Effector memory CD4-positive, alpha-beta T cell (primary cell): Measurements from ENCODE around the gene ABCG5.

ENCODE experiments used
- DNase-seq, 3 donors: peaks; one replicate each; pipeline ENCODE4 v3.0.0-alpha.2; 2020
- H3K27ac ChIP-seq: 2 replicates; pipeline ENCODE4 v1.7.0; 2013; ENCODE audit warnings: mild to moderate bottlenecking, low read length, moderate library complexity; ENCODE audit not compliant: insufficient read depth, poor library complexity, severe bottlenecking
- H3K27me3 ChIP-seq: replicated peaks from 2 replicates; pipeline ENCODE4 v1.7.0; 2013; ENCODE audit warnings: mild to moderate bottlenecking, low read length; ENCODE audit not compliant: insufficient read depth, control insufficient read depth, poor library complexity, severe bottlenecking
- H3K36me3 ChIP-seq: 2 replicates; pipeline ENCODE4 v1.7.0; 2013; ENCODE audit warnings: mild to moderate bottlenecking, low read length, moderate library complexity; ENCODE audit not compliant: control insufficient read depth, insufficient read depth
- H3K4me1 ChIP-seq: 2 replicates; pipeline ENCODE4 v1.7.0; 2013; ENCODE audit warnings: low read length, mild to moderate bottlenecking; ENCODE audit not compliant: control insufficient read depth, insufficient read depth, poor library complexity, severe bottlenecking
- H3K4me3 ChIP-seq: 2 replicates; pipeline ENCODE4 v1.7.0; 2013; ENCODE audit warnings: low read length, low read depth, mild to moderate bottlenecking; ENCODE audit not compliant: insufficient read depth, poor library complexity, severe bottlenecking
- H3K9me3 ChIP-seq: 2 replicates; pipeline ENCODE4 v1.7.0; 2013; ENCODE audit warnings: mild to moderate bottlenecking, low read length, moderate library complexity; ENCODE audit not compliant: control insufficient read depth

Gene ABCG5

DNA sequence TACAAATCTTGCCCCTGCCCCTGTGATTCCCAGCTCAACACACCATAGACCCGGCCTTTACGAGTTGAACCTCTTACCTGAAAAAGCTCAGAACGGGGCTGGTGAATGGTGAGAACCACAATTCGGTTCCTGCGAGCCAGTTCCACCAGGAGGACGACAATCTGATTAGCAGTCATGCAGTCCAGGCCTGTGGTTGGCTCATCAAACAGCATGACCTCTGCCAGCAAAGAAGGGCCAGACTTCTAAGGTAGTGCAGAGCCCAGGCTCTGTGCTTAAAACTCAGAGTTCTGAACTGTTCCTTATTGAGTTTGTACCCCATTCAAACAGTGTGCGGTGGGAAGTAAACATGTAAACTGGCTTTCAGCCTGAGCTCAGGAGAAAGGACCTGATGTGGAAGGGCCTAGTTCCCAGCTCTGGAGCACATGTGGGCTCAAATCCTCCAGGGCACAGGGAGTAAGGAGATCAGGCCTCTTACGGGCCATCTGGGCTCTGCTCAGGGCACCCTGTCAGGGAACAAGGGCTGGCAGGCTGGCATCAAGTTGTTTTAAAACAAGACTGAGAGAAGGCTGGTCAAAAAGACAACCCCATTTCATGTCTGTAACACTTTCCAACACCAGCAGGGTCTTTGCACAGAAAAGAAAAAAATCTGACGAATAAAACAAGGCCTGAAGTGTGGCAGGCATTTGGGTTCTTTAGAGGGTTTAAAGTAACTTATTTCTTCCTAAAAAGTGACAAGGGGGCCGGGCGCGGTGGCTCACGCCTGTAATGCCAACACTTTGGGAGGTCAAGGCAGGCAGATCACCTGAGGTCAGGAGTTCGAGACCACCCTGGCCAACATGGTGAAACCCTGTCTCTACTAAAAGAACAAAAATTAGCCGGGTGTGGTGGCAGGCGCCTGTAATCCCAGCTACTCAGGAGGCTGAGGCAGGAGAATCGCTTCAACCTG is 12.1 kb downstream of the ABCG5 start:
- no peaks in the 10 kb centered on the region for H3K4me1 ChIP-seq
- no peak overlapping the region for H3K4me3 ChIP-seq
- no peaks in the 10 kb centered on the region for H3K27me3 ChIP-seq

GRCh38 chr2:43825841-43826240 is 12.8 kb downstream of the ABCG5 start:
- Histone ChIP-seq H3K9me3 (no peaks in the 10 kb centered on the region), H3K27me3 (no peaks in the 10 kb centered on the region), H3K36me3 (no peaks in the 10 kb centered on the region), H3K4me1 (no peaks in the 10 kb centered on the region), H3K27ac (no peak overlapping the region), H3K4me3 (no peak overlapping the region)
- no peak for DNase-seq

More for the DNA sequence above, 12.1 kb downstream of the ABCG5 start:
- Histone ChIP-seq H3K9me3 (no peaks in the 10 kb centered on the region), H3K36me3 (no peaks in the 10 kb centered on the region), H3K27ac (no peak overlapping the region)
- no peak for DNase-seq

GRCh38 chr2:43824951-43825493 is 13.6 kb downstream of the ABCG5 start:
- Histone ChIP-seq H3K36me3 (no peaks in the 10 kb centered on the region), H3K27me3 (no peaks in the 10 kb centered on the region), H3K27ac (no peak overlapping the region), H3K4me1 (no peaks in the 10 kb centered on the region), H3K4me3 (no peak overlapping the region), H3K9me3 (no peaks in the 10 kb centered on the region)
- no peak for DNase-seq

- no peak for DNase-seq
- Histone ChIP-seq H3K36me3 (no peaks in the 10 kb centered on the region), H3K27me3 (no peaks in the 10 kb centered on the region), H3K9me3 (no peaks in the 10 kb centered on the region), H3K27ac (no peak overlapping the region), H3K4me1 (no peaks in the 10 kb centered on the region), H3K4me3 (no peak overlapping the region)
Measured at GRCh38 chr2:43824512-43824911, 14.1 kb downstream of the ABCG5 start.

GRCh38 chr2:43823751-43824150 is 14.9 kb downstream of the ABCG5 start:
- no peak for DNase-seq
- Histone ChIP-seq H3K27me3 (no peaks in the 10 kb centered on the region), H3K36me3 (no peaks in the 10 kb centered on the region), H3K4me1 (no peaks in the 10 kb centered on the region), H3K27ac (no peak overlapping the region), H3K4me3 (no peak overlapping the region), H3K9me3 (no peaks in the 10 kb centered on the region)

- Histone ChIP-seq H3K4me1 (no peaks in the 10 kb centered on the region), H3K4me3 (no peak overlapping the region), H3K27me3 (no peaks in the 10 kb centered on the region), H3K27ac (no peak overlapping the region), H3K9me3 (no peaks in the 10 kb centered on the region), H3K36me3 (no peaks in the 10 kb centered on the region)
- DNase-seq, result no peak
Measured at GRCh38 chr2:43822839-43823238, 15.8 kb downstream of the ABCG5 start.

DNA sequence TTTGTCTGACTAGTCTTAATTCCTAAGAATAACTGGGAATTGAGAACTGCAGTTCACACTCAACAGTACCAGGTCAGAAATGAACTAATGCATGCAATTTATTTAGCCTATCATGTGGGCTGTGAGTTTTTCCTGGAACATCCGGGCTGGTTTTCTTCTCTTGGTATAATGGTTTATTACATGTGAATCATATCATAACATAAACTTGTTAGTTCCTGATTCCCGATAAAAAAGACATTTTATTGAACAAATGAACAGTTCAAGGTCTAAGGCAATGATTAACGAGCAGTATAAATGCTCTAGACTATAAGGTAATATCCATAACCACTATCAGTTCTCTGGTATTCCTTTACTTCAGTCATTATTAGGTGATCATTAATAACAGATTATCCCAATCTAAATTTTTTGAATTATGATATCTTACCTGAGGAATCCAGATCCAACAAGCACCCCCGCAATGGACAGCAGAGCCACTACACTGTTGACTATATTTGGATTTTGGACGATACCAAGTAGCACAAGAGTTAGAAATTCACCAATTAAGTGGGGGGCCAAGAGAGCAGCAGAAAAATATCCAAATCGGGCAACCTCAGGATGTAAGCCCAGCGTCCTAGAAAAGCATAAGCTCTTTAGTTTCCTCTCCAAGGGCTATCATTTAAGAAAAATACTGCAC is 19.0 kb downstream of the ABCG5 start:
- H3K4me3 ChIP-seq, result no peak overlapping the region
- H3K9me3 ChIP-seq, result no peaks in the 10 kb centered on the region
- H3K36me3 ChIP-seq, result no peaks in the 10 kb centered on the region
- no peak for DNase-seq
- H3K27me3 ChIP-seq, result no peaks in the 10 kb centered on the region
- no peaks in the 10 kb centered on the region for H3K4me1 ChIP-seq
- no peak overlapping the region for H3K27ac ChIP-seq

DNA sequence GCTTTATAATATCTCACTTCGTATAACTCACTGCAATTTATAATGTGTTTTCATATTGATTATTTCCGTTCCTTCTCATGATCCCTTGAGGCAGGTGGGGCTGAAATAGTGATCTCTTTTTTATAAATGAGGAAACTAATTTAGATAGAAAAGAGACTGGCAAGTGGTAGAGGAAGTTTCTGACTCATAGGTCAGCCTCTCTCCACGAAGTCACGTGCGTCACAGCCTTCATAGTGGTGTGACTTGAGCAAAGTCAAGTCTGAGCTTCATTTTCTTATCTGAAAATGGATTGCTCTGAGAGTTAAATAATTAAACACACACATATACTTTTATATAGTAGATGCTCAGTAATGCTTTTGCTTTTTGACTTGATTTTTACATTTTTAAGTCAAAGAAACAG is 19.9 kb downstream of the ABCG5 start:
- H3K36me3 ChIP-seq, result no peaks in the 10 kb centered on the region
- H3K4me1 ChIP-seq, result no peaks in the 10 kb centered on the region
- H3K27me3 ChIP-seq, result no peaks in the 10 kb centered on the region
- no peak overlapping the region for H3K4me3 ChIP-seq
- DNase-seq, result no peak
- no peak overlapping the region for H3K27ac ChIP-seq
- no peaks in the 10 kb centered on the region for H3K9me3 ChIP-seq

- Histone ChIP-seq H3K36me3 (no peaks in the 10 kb centered on the region), H3K4me3 (no peak overlapping the region), H3K27ac (no peak overlapping the region), H3K9me3 (no peaks in the 10 kb centered on the region), H3K4me1 (no peaks in the 10 kb centered on the region), H3K27me3 (no peaks in the 10 kb centered on the region)
- DNase-seq, result no peak
Measured at GRCh38 chr2:43814711-43815110, 23.9 kb downstream of the ABCG5 start.

DNA sequence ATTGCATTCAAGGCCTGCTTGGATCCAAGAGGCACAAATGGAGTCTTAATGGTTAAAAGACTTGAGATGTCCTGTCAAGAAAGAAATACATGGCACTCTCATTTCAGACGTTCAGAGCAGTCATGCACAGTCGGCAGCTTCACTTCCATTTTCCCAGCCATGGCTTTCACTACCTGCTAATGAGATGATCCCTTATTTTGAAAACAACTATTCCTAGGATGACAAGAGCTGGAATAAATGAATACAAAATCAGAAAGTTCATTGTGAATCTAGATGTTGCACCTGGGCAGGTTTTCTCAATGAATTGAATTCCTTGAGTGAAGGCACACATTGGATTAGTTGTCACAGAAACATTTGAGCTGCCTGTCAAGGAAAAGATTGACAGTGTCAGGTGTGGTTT is 25.7 kb downstream of the ABCG5 start:
- no peaks in the 10 kb centered on the region for H3K27me3 ChIP-seq

More for the DNA sequence above, 25.7 kb downstream of the ABCG5 start:
- H3K4me3 ChIP-seq, result no peak overlapping the region
- H3K9me3 ChIP-seq, result no peaks in the 10 kb centered on the region
- H3K36me3 ChIP-seq, result no peaks in the 10 kb centered on the region
- H3K4me1 ChIP-seq, result no peaks in the 10 kb centered on the region
- no peak for DNase-seq
- no peak overlapping the region for H3K27ac ChIP-seq
